Putamen (tissue), 1 donor: ENCODE data around the gene LRRC4C.

Experiments used
- DNase-seq: peaks from one replicate; pipeline ENCODE4 v3.0.0-alpha.2; 2016; ENCODE audit warnings: low spot score

Gene LRRC4C

DNA sequence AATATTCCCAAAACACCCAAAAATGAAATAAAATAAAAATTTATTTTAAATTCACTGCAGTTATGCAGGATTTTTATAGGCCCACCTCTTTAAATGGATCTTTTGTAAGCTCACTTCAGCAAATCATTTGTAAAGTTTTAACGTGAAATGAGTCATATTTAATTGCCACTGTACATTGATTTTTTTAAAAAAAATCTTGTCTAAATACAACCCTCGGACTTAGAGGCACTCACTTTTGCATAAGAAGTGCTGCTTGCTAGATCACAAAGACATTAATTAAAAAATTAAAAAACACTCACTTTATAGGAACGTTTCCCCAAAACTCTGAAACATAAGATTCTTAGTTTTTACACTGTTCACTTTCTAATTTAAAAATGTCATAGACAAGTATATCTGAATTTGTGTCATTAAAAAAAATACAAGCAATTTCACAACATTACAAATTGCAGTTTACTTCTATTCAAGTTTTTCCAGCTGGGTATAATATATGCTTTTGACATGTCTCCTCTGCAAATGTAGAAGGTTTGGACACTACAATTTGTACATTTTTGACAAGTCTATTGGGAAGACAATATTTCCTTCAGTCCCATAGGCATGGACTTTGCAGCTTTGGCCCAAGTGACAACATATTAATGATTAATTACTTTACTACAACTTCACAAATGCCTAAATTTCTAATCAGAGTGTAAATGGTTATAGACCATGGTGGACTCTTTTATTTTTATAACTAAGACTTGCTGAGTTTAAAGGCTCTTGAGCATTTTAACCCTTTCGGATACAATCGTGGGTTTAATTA, 1088.4 kb downstream of the LRRC4C start:
- DNase-seq: no peak

DNA sequence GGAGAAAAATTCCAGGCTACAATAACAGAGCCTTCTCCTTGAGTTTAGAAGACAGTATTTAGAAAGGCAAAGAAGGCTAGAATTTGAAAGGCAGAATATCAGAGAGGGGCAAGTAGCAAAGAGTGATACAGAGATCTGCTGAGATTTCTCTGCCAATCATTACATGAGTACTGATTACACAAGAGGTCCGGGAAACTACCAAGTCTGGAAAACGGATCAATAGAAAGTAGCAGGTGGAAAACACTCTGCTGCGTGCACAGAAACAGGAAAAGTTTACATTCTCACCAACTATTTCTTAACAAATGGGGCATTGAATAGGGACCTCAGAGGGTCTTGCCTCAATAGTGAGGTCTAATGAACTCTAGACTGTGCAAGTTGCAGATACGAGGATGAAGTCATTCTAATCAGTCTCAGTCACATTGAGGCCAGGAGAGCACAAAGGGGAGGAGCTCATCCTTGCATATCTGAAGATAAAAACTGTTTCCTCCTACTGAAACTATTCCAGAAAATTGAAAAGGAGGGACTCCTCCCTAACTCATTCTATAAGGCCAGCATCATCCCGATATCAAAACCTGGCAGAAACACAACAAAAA, 1099.2 kb downstream of the LRRC4C start:
- no peak for DNase-seq

DNA sequence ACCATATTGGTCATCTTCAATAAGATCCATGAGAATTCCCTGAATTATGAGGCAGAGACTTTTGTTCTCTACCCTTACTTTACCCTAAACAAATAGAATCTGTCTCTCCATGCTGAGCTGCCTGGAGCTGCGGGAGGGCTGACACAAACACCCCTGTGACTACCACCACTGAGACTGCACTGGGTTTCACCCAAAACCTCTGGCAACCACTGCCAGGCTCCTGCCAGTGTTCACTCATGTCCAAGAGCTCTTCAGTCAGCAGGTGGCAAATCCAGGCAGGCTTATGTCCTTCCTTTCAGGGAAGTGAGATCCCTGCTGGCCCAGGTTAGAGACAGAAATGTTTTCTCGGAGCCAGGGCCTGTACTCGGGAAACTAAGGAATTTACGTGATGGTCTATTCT, 1105.3 kb downstream of the LRRC4C start:
- DNase-seq: no peak

DNA sequence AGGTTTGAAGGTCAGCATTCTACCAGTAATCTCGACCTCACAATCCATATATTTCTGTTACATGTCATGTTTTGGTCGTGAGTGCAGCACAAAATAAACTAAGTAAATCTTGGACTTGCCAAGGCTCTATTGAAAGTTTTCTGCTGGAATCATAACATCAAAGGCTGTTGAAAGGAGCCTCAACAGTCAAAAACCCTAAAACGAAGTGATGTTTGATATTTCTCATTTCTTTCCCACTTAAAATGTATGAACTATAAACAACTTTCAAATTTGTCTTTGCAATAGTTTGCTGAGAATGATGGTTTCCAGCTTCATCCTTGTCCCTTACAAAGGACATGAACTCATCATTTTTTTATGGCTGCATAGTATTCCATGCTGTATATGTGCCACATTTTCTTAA, 1118.5 kb downstream of the LRRC4C start:
- DNase-seq: no peak

DNA sequence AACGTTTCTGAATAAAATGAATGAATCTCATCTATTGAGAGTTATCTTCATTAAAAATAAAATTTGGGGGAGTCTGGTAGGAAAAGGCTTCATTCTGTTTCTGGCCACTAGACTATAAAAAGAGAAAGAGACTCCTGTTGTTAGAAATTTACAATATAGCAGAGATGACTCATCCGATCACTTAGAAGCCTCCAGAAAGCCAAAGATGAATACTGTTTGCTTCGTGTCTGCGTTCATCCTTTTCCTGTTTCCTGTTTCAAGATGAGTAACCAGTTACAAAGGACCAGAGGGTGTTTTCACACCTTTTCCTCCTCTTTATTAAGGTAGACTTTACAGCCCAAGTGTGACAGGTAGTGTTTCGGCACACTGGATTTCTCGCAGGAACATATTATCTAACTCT, 1120.7 kb downstream of the LRRC4C start:
- no peak for DNase-seq

DNA sequence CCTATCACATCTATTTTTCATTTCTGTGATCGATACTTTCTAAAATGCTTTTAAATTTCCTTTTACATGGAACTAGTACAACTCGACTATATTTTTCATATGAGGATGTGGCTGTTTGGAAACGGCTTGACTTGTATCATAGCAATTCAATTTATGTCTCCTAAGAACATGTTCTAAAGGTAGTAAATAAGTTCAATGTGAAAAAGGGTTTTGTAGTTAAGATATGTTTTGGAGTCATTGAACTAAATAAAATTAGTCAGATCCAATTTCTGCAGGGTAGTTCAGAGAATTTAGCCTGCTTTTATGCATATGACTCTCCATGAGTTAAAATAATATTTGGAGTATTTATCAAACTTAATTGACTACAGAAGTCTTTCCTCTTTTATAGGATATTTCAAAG, 1121.4 kb downstream of the LRRC4C start:
- no peak for DNase-seq

DNA sequence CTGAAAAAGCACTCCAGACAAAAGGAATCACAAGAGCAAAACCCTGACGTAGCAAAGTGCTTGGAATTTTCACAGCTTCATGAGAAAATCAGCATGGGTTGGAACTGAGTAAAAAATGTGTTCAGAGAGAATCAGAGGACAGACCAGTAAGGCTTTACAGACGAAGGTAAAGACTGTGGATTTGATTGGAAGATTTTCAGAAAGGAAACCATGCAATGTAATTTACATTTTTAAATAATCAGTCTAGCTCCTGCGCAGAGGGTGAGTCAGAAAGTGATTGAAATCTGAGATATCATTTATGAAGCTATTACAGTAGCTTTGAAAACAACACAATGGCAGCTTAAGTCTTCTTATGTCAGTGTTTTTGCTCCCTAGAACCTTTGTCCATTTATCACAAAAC, 1122.3 kb downstream of the LRRC4C start:
- DNase-seq: no peak

DNA sequence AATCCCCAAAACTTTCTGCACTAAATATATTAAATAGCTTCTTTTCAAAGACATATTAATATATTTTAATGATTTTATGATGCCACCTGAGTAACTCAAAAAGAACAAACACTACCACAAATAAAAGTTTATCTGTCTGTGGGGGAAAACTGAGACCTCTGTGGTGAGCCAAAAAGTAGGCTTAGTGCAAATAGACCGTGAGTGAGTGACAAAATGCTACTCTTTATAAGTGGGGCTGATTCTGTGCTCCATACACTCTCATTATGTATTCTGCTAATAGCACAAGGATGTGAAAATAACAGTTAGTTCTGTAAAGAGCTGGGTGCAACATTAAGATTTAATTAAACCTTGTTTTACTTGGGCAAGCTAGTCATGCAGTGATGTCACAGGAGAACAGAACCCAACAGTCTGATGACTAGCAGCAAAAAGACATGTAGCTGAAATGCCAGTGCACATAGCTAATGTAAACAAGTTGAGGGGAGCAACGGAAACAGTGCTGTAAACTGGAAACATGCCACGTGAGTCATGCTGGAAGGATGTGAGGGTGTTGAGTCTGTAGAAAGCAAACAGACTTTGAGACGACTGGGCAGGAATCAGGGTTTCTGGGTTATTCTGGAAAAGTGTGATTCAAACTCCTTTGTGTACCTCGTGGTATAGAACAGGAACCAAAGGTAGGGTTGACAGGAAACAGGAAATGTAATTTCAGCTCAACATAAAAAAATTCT, 1130.4 kb downstream of the LRRC4C start:
- DNase-seq: no peak

DNA sequence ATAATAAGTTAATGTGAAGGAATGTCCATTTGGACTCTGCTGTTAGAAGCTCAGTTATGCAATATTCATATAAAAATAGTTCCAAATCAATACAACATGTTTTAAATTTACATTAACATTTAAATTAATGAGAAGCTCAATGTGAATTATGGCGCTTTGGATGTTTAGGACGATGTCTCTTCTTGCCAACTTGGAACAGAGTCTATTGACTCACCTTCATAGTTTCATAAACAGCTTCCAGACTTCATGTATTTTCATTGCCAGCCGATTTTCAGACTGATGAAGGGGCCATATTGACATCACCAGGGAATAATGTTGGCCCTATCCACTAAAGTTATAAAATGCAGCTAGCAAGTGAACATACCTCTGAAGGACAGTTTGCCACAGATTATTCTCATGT, 1136.2 kb downstream of the LRRC4C start:
- no peak for DNase-seq

DNA sequence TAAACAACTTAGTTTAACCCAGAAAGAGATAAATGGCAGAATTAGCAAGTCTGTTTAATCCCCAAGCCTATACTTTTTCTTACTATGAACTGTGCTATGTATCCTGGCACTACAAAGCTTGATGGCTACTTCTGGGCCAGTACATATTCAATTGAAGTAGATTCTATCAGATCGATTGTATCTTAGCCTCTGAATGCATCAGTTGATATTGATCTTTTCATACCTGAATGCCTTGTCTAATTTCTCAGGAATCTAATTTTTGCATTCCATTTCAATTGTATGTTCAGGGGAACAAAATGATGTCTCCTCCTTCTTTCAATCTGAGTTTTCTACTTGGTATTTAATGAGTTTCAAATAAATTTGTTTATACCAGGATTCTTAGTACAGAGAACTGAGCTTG, 1137.9 kb downstream of the LRRC4C start:
- DNase-seq: no peak

DNA sequence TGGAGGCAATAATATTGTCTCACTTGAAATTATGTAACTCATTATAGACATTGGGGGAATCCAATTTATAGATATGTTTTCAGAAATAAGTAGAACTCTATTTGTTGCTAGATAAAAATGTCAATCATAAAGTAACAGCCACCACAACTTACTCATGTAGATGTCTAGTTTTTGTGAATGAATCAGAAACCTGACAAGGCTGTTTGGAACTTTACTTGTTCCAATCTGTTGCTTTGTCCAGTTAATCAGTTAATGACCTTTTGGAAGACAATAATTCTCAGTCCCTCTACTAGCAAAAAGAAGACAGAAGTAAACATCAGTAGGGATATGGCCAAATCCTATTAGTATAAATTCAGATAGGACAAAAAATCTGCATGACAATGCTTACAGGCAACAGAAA, 1143.3 kb downstream of the LRRC4C start:
- DNase-seq: no peak

DNA sequence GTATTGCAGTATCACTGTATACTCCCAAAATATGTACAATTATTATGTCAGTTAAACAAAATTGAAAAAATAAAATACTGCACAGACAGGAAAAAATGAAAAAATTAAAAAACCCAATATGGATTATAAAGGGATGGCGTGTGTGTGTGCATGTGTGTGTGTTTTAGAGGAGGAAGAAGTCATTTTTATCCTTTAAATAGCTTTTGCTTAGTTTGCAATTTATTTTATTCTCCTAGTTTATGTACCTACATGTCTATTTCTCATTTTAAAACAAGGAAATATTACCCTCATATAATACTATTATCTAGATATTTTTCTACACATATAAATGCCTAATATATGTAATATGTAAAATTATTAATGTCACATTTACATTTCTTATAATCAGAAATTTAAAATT, 1144.3 kb downstream of the LRRC4C start:
- no peak for DNase-seq

DNA sequence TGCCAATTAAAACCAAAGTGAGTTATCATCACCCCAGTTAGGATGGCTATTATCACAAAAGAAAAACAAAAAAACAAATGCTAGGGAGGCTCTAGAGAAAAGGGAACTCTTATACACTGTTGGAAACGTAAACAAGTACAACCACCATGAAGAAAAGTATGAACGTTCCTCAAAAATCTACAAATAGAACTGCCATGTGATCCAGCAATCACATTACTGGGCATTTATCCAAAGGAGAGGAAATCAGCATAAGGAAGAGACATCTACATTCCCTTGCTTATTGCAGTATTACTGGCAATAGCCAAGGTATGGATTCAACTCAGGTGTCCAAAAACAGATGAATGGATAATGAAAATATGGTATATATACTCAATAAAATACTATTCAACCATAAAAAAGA, 1145.1 kb downstream of the LRRC4C start:
- no peak for DNase-seq

DNA sequence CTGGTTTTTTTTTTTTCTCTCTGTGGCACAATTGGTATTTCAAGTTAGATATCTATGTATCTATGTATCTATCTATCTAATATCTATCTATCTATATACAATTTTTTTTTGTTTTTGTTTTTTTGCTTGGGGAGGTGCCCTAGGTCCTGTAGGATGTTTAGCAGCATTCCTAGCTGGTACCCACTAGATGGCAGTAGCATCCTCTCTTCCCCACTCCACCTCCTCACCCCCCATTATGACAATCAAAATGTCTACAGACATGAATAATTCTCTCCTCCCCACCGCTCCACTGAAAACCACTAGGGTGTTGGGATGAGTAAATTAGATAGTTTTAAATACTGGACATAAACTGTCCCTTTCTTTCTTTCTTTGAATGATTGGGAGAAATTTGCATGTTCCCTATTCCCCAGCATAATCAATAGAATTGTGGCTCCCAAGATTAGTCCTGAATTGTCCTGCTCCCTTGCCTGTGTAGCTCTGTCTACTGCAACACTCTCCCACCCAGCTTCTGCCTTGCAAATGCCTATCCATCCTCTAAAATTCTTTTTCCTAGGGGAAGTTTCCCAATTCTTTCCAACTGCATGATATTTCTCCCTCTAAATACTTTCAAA, 1152.4 kb downstream of the LRRC4C start:
- DNase-seq: peak; percentile 55

DNA sequence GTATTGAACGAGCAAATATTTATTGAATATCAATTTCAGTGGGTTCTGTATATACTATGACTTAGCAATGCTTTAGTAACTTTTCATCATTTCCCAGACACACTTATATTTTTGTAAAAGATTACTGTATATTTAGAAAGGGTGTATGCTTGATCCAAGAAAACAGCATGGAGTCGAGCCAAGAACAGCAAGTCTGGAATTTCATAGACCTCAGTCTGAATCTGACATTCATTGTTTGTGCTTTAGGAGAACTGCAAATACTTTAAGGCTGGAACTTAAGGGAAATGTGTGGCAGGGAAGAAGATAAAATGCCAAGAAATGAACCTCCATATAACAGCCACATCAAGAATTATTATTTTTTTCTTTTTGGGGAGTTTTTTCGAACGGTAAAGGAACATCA, 1156.8 kb downstream of the LRRC4C start:
- no peak for DNase-seq

DNA sequence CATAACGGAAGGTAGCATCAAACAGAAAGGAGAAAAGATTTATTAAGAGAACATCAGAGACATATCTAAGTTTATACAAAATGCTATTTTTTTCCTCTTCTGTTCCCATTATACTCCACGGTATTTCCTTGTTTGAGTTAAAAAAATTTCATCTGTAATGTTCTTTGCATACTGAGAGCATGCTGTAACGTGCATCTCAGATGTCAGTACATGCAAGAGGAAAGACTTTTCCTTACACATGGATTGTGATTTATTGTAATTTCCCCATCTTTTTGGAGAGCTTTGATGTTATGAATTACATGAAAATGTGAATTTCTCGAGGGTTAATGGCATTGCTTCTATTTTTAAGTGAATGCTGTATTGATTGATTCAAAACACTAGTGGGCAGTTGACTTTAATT, 1164.0 kb downstream of the LRRC4C start:
- DNase-seq: no peak

DNA sequence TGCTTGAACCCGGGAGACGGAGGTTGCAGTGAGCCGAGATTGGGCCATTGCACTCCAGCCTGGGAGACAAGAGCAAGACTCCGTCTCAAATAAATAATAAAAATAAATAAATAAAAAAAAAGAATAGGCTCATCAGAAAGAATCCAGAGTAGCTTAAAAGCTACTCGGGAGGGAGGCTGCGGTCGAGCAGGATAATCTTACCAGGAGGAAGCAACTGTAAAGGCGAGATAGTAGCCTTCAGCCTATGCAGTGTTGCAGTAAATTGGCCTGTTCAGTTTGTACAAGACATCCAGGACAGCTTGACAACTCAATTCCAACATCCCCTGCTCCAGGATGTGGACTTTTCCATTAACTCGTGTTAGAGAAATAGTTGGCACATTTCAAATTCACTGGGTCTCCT, 1164.7 kb downstream of the LRRC4C start:
- no peak for DNase-seq

DNA sequence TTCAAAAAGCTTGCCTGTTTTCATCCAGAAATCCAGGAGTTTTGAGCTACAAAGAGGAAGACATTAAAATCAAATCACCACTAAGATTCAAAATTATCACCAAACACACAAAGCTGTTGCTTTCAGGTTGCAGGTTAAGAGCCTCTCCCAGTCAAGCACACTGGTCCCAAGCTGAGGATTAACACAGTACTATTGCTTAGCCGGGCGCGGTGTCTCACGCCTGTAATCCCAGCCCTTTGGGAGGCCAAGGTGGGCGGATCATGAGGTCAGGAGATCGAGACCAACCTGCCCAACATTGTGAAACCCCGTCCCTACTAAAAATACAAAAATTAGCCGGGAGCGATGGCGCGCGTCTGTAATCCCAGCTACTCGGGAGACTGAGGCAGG, 1165.1 kb downstream of the LRRC4C start:
- no peak for DNase-seq

DNA sequence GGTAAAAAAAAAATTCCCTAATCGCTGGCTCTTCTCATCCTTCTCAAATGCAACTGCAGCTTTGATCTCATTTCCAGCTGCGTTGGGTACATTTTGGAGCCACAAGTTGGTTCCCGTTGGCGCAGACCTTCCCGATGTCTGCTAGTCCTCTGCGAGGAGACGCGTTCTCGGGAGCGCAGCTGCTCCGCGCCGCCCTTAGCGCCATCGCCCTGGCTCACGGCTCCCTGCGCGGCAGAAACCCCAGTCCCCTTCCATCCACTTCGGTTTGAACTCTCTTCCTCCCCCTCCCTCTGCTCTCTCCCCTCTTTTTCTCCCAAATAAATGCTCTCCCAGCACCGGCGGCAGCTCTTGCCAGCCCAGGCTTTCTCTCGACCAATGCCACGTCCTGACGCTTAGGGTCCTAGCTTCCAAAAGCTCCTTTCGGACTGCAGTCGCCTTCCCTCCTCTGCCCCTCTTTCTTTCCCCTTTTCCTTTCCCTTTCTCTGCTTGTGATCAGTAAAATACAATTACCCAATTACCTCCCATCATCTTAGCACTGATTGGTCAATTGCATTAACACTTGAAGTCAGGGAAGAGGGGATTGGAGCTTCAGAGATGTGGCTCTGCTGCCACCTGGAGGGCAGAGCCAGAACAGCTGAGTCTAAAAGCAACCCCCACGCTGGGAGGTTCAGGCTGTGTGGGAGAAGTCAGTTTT, 1165.7 kb downstream of the LRRC4C start:
- peak; percentile 95 for DNase-seq

DNA sequence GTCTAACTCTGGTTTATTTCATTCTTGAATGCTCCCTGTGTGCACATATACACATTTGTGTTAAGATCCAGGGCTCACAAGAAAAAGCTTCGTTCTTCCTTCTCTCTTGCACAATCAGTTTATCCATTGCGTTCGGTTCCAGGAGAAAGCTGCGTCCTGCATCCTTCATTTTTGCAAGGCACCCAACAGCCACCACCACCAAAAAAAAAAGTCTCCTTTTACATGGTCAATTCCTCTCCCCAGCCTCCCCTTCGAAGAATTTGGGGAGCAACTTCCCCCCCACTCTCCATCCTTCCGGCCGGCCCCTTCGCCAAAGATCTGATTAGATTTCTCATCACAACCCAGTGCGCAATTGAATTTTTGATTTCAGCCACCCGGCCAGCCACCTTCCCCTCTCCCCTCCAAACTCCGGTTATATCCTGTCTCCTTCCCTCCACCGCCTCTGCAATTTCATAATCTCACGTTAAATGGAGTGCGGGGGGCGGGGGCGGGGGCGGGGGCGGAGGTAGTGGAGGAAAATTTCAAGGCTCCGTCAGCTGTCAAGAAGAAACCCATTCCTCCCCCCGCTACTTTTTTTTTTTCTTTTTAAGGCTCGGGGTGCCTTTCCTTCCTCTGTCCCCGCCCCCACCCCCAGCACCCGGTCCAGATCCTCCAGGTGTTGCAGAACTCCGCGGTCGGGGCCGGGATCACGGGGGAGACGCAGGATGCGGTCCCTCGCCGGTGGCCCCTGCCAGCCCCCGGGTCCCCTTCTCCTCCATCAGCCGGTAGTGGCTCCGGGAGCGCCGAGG, 1166.5 kb downstream of the LRRC4C start:
- DNase-seq: no peak

DNA sequence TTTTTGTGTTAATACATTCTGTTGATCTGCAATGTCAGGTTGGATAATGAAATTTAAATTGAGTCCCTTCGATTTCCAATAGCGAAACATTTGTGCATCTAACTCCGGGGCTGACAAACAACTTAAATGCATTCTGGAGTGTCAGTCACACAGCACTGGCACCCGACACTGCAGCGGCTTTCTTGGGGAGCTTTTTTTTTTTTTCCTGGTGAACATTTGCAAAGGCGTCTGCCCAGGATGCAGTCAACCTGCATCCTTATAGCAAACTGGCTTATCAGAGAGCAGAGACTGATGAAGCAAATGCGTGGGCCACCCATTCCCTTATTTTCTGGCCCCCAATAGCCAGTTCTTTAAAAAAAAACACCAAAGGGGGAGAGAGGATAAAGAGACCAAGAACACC, 1167.7 kb downstream of the LRRC4C start:
- DNase-seq: no peak

DNA sequence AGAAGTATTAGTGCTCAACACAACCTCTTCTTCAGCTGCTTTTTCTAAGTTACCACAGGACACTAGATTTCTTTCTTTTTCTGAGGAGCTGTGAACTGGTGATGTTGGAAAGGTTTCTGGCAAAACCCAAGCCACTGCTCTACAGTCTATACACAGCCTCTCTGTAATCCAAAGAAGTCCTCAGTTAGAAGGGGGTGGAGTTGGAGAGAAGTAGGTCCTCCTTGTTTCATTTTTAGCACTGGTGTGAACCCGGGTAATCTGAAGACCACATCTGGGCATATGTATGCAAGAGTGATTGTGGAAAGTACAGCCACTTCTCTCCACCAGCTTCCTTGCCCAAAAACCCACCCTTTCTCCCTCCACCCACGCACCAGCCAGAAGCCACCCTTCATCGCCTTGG, 1168.1 kb downstream of the LRRC4C start:
- DNase-seq: no peak
